ENCODE results near the gene FMN1. TPM values are rescaled to one million over a fixed set of nuclear protein-coding genes. Genes with fewer than 3 reads are reported as not detected.

The FMN1 gene
- total RNA-seq, 2 donors from 2014 or later: 26.9 to 27.5 TPM

DNA sequence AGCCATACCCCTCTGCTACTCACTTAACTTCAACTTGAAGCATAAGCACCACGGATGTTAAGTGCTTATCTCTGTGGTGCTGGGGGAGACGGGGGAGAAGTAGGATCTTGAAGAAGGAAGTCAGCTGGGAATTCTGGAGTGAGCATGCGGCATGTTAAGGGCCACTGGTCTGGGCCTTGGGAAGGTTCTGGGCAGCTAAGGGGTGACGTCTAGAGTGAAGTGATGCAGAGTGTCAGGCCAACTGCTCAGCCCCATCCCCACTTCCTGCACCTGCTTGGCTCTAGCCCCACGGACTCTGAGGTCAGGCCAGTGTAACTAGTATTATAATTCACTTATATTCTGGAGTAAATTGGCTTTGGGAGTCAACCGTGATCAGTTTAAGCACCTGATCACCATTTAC, 228.6 kb downstream of the FMN1 start:
- no peak overlapping the region for H3K4me3 ChIP-seq
- no peaks in the 10 kb centered on the region for H3K4me1 ChIP-seq (ENCODE audit: control insufficient read depth in 1 of 2, low read depth in 2 of 2)
- no peaks in the 10 kb centered on the region for H3K27me3 ChIP-seq (replicated peaks; ENCODE audit: insufficient read depth)
- no peaks in the 10 kb centered on the region for H3K9me3 ChIP-seq
- DNase-seq (ENCODE audit: low spot score) (no peak), ATAC-seq (ENCODE audit: insufficient number of reproducible peaks, low FRiP score, low read depth) (no peak)
- TF ChIP-seq, protein P1, sequence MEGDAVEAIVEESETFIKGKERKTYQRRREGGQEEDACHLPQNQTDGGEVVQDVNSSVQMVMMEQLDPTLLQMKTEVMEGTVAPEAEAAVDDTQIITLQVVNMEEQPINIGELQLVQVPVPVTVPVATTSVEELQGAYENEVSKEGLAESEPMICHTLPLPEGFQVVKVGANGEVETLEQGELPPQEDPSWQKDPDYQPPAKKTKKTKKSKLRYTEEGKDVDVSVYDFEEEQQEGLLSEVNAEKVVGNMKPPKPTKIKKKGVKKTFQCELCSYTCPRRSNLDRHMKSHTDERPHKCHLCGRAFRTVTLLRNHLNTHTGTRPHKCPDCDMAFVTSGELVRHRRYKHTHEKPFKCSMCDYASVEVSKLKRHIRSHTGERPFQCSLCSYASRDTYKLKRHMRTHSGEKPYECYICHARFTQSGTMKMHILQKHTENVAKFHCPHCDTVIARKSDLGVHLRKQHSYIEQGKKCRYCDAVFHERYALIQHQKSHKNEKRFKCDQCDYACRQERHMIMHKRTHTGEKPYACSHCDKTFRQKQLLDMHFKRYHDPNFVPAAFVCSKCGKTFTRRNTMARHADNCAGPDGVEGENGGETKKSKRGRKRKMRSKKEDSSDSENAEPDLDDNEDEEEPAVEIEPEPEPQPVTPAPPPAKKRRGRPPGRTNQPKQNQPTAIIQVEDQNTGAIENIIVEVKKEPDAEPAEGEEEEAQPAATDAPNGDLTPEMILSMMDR (IDR thresholded peaks at IDR 0.05): no peak
- no peak overlapping the region for H3K27ac ChIP-seq
- H3K36me3 ChIP-seq: no peaks in the 10 kb centered on the region

DNA sequence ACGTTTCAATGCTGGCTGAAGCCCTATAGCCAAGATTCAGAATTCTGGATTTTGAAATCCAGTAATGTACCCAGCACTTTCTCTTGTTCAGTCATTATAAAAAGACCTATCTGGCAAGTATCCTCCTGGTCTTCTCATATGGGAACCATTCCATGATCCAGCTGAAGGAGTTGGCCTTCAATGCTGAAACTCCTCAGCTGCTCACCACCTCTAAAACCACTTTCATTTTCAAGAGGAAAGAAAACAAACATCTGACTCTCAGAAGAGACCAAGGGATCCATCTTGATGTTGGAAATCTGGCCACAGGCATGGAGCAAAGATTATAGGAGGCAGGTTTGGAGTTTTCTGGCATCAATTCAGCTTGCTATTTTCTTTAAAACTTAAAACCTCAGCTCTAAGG, 235.4 kb downstream of the FMN1 start:
- no peaks in the 10 kb centered on the region for H3K9me3 ChIP-seq
- ATAC-seq (ENCODE audit: insufficient number of reproducible peaks, low FRiP score, low read depth): no peak
- TF ChIP-seq, protein P1 (IDR thresholded peaks at IDR 0.05): no peak
- peak overlapping the region; percentile 13 for H3K4me3 ChIP-seq
- no peak for DNase-seq (ENCODE audit: low spot score)
- no peak overlapping the region for H3K27ac ChIP-seq
- no peaks in the 10 kb centered on the region for H3K36me3 ChIP-seq
- peaks cover 0 to 8% of the 10 kb centered on the region in 2 donors for H3K4me1 ChIP-seq (ENCODE audit: control insufficient read depth in 1 of 2, low read depth in 2 of 2)
- no peaks in the 10 kb centered on the region for H3K27me3 ChIP-seq (replicated peaks; ENCODE audit: insufficient read depth)

DNA sequence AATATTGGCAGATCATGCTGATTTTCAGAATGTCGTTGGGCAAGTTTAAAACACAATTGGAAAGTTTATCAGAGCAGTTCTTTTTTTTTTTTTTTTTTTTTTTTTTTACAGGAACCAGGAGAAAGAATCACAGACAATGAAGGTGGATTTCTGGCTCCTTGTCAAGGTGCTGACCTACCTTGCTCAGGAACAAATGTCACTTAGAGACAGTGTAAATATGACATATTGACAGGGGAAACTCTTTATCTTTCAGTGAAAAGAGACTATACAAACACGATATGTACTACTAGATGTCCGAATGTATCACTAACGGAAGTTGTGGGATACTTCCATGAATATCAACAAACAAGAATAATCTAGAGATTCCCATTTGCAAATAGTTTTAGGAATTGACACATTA, 237.3 kb downstream of the FMN1 start:
- TF ChIP-seq, protein P1 (IDR thresholded peaks at IDR 0.05): no peak
- Histone ChIP-seq H3K27me3 (replicated peaks; ENCODE audit: insufficient read depth) (no peaks in the 10 kb centered on the region), H3K27ac (no peak overlapping the region), H3K9me3 (no peaks in the 10 kb centered on the region), H3K36me3 (no peaks in the 10 kb centered on the region), H3K4me1 (ENCODE audit: control insufficient read depth in 1 of 2, low read depth in 2 of 2) (peaks cover 0 to 8% of the 10 kb centered on the region in 2 donors), H3K4me3 (no peak overlapping the region)
- ATAC-seq (ENCODE audit: insufficient number of reproducible peaks, low FRiP score, low read depth) (no peak), DNase-seq (ENCODE audit: low spot score) (no peak)

DNA sequence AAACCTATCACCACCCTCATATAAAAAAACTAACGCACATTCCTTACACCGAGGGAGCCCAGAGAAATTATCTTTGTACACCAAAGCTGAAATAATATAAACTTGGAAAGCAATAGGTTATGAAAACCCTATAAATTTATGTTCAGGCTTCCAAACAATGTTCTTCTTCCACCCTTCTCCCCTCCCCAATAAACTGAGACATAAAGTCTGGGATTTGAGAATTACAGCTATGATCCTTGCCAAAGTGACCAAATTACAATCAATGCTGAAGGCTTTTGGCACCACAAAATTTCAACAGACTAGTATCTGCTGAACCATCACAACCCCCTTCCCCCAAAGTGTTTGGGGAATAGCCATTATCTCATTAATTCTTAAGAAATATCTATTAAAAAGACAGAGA, 237.8 kb downstream of the FMN1 start:
- Histone ChIP-seq H3K9me3 (no peaks in the 10 kb centered on the region), H3K4me3 (no peak overlapping the region), H3K27me3 (replicated peaks; ENCODE audit: insufficient read depth) (no peaks in the 10 kb centered on the region), H3K27ac (no peak overlapping the region), H3K36me3 (no peaks in the 10 kb centered on the region), H3K4me1 (ENCODE audit: control insufficient read depth in 1 of 2, low read depth in 2 of 2) (peaks cover 0 to 8% of the 10 kb centered on the region in 2 donors)
- DNase-seq (ENCODE audit: low spot score) (no peak), ATAC-seq (ENCODE audit: insufficient number of reproducible peaks, low FRiP score, low read depth) (no peak)
- TF ChIP-seq, protein P1 (IDR thresholded peaks at IDR 0.05): no peak

DNA sequence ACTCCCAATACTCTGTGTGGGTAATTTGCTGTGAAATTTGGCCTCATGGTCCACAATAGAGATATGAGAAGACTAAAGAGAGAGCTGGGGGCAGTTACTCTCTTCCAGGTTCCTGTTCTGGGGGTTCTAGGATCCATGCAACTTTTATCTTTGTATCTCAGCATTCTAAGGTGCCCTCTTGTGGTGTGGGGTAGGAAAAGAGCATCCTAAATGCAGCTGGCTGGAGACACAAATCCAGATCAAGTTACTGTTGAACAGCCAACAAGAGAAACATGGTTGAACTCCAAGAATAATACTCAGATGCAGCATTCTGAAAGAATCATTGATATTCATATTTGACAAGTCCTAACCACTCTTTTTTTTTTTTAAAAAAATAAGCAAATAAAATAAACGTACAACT, 238.5 kb downstream of the FMN1 start:
- H3K27ac ChIP-seq: no peak overlapping the region
- H3K9me3 ChIP-seq: no peaks in the 10 kb centered on the region
- DNase-seq (ENCODE audit: low spot score) (no peak), ATAC-seq (ENCODE audit: insufficient number of reproducible peaks, low FRiP score, low read depth) (no peak)
- H3K4me1 ChIP-seq (ENCODE audit: control insufficient read depth in 1 of 2, low read depth in 2 of 2): peaks cover 0 to 8% of the 10 kb centered on the region in 2 donors
- TF ChIP-seq, protein P1 (IDR thresholded peaks at IDR 0.05): peak; percentile 36
- no peak overlapping the region for H3K4me3 ChIP-seq
- no peaks in the 10 kb centered on the region for H3K36me3 ChIP-seq
- H3K27me3 ChIP-seq (replicated peaks; ENCODE audit: insufficient read depth): no peaks in the 10 kb centered on the region
